Measurements from ENCODE around the gene ANO7.

Gene ANO7

DNA sequence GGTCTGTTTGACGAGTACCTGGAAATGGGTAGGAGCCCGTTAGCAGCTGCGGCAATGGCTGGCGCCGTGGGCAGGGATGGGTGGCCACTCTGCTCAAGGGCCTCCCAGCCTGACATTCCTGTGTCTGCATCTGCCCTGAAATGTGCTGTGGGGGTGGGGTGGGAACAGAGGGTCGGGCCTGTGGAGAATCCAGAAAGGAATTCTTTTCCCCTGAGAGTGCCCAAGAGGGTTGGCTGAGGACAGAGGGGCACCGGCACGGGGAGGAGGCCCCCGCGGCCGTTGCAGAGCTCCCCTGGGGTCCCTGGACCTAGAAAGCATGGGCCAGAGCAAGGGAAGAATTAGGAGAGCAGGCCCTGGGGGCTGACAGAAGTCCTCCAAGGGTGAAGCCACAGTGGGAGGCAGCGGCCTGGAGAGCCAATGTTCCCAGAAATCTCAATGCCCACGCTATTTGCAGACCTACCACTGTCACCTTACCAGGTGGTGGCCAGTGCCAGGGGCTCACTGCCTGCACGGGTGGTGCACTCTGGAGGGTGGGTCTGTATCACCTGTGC, 27.8 kb downstream of the ANO7 start:
- H3K18ac ChIP-seq (ENCODE audit: low read length) = no peak overlapping the region
- no peak overlapping the region for H2BK12ac ChIP-seq (ENCODE audit: low read length)
- no peak overlapping the region for H3K27ac ChIP-seq (ENCODE audit: low read depth, low read length)
- peaks cover 2% of the 10 kb centered on the region for H3K79me2 ChIP-seq (ENCODE audit: control insufficient read depth, insufficient read depth, low read length, poor library complexity)
- no peak overlapping the region for H2BK5ac ChIP-seq (ENCODE audit: low read depth, low read length, poor library complexity)
- H3K4ac ChIP-seq (ENCODE audit: low read depth, low read length) = no peak overlapping the region
- H4K12ac ChIP-seq (ENCODE audit: low read depth, low read length) = no peak overlapping the region
- peaks cover 2% of the 10 kb centered on the region for H3K9me3 ChIP-seq (ENCODE audit: insufficient read depth, low read depth, low read length)
- H3K4me3 ChIP-seq (ENCODE audit: low read depth, low read length) = no peak overlapping the region
- no peak overlapping the region for H3K9ac ChIP-seq (ENCODE audit: low read length)
- no peak overlapping the region for H4K91ac ChIP-seq (ENCODE audit: low read depth, low read length)
- no peak overlapping the region for H4K8ac ChIP-seq (ENCODE audit: low read depth, low read length)
- no peaks in the 10 kb centered on the region for H3K27me3 ChIP-seq (ENCODE audit: insufficient read depth, low read length)
- no peak overlapping the region for H3K14ac ChIP-seq (ENCODE audit: low read length)
- H3K4me1 ChIP-seq (ENCODE audit: control insufficient read depth in 1 of 2, insufficient read depth in 2 of 2, low read length in 2 of 2) = peaks cover 3 to 9% of the 10 kb centered on the region in 2 experiments
- WGBS (ENCODE audit: extremely low coverage, insufficient coverage, insufficient read length) = no CpG with 5 or more reads among the region's 14 CpGs
- peaks cover 5% of the 10 kb centered on the region for H3K79me1 ChIP-seq (ENCODE audit: low read length)
- no peak overlapping the region for H2BK120ac ChIP-seq (ENCODE audit: insufficient read depth, low read length, poor library complexity)
- H3K23ac ChIP-seq (ENCODE audit: low read length) = no peak overlapping the region
- no peak overlapping the region for H2AK5ac ChIP-seq (ENCODE audit: low read length)
- no peaks in the 10 kb centered on the region for H3K36me3 ChIP-seq (ENCODE audit: control insufficient read depth in 1 of 2, insufficient read depth in 2 of 2, low read length in 2 of 2)
- H3K4me2 ChIP-seq (ENCODE audit: low read length) = peak overlapping the region; percentile 10
- H2AFZ ChIP-seq (ENCODE audit: insufficient read depth, low read length, poor library complexity) = no peak overlapping the region
- no peak for DNase-seq

- peak overlapping the region; percentile 59 for H3K4me3 ChIP-seq (ENCODE audit: low read depth, low read length)
- peak overlapping the region; percentile 82 for H3K18ac ChIP-seq (ENCODE audit: low read length)
- peaks cover 2% of the 10 kb centered on the region for H3K79me2 ChIP-seq (ENCODE audit: control insufficient read depth, insufficient read depth, low read length, poor library complexity)
- peak overlapping the region; percentile 8 for H3K9ac ChIP-seq (ENCODE audit: low read length)
- peak overlapping the region; percentile 28 for H3K27ac ChIP-seq (ENCODE audit: low read depth, low read length)
- H3K79me1 ChIP-seq (ENCODE audit: low read length) = peaks cover 5% of the 10 kb centered on the region
- peak; percentile 89 to 90 for DNase-seq
- no peak overlapping the region for H3K23ac ChIP-seq (ENCODE audit: low read length)
- peak overlapping the region; percentile 39 for H4K91ac ChIP-seq (ENCODE audit: low read depth, low read length)
- H3K14ac ChIP-seq (ENCODE audit: low read length) = peak overlapping the region; percentile 32
- H4K8ac ChIP-seq (ENCODE audit: low read depth, low read length) = peak overlapping the region; percentile 84
- H2AFZ ChIP-seq (ENCODE audit: insufficient read depth, low read length, poor library complexity) = peak overlapping the region; percentile 77
- peak overlapping the region; percentile 70 for H2BK120ac ChIP-seq (ENCODE audit: insufficient read depth, low read length, poor library complexity)
- peak overlapping the region; percentile 59 for H2BK12ac ChIP-seq (ENCODE audit: low read length)
- no CpG with 5 or more reads among the region's 77 CpGs for WGBS (ENCODE audit: extremely low coverage, insufficient coverage, insufficient read length)
- H4K12ac ChIP-seq (ENCODE audit: low read depth, low read length) = peak overlapping the region; percentile 73
- H3K36me3 ChIP-seq (ENCODE audit: control insufficient read depth in 1 of 2, insufficient read depth in 2 of 2, low read length in 2 of 2) = no peaks in the 10 kb centered on the region
- no peak overlapping the region for H2AK5ac ChIP-seq (ENCODE audit: low read length)
- peaks cover 3 to 9% of the 10 kb centered on the region in 2 experiments for H3K4me1 ChIP-seq (ENCODE audit: control insufficient read depth in 1 of 2, insufficient read depth in 2 of 2, low read length in 2 of 2)
- no peak overlapping the region for H2BK5ac ChIP-seq (ENCODE audit: low read depth, low read length, poor library complexity)
- peak overlapping the region; percentile 72 for H3K4me2 ChIP-seq (ENCODE audit: low read length)
- H3K9me3 ChIP-seq (ENCODE audit: insufficient read depth, low read depth, low read length) = peaks cover 2% of the 10 kb centered on the region
- H3K27me3 ChIP-seq (ENCODE audit: insufficient read depth, low read length) = no peaks in the 10 kb centered on the region
- H3K4ac ChIP-seq (ENCODE audit: low read depth, low read length) = no peak overlapping the region
Measured at GRCh38 chr2:241217320-241218031, 29.0 kb downstream of the ANO7 start.

GRCh38 chr2:241218131-241219029, 29.9 kb downstream of the ANO7 start:
- Histone ChIP-seq H3K14ac (ENCODE audit: low read length) (peak overlapping the region; percentile 83), H3K36me3 (ENCODE audit: control insufficient read depth in 1 of 2, insufficient read depth in 2 of 2, low read length in 2 of 2) (no peaks in the 10 kb centered on the region), H2AFZ (ENCODE audit: insufficient read depth, low read length, poor library complexity) (peak overlapping the region; percentile 91), H3K27ac (ENCODE audit: low read depth, low read length) (peak overlapping the region; percentile 54), H3K23ac (ENCODE audit: low read length) (no peak overlapping the region), H2BK120ac (ENCODE audit: insufficient read depth, low read length, poor library complexity) (no peak overlapping the region), H3K4me1 (ENCODE audit: control insufficient read depth in 1 of 2, insufficient read depth in 2 of 2, low read length in 2 of 2) (peaks cover 3 to 9% of the 10 kb centered on the region in 2 experiments), H3K4me2 (ENCODE audit: low read length) (peak overlapping the region; percentile 97), H2AK5ac (ENCODE audit: low read length) (no peak overlapping the region), H3K4ac (ENCODE audit: low read depth, low read length) (no peak overlapping the region), H3K18ac (ENCODE audit: low read length) (no peak overlapping the region), H3K27me3 (ENCODE audit: insufficient read depth, low read length) (no peaks in the 10 kb centered on the region), H4K12ac (ENCODE audit: low read depth, low read length) (peak overlapping the region; percentile 66), H3K79me1 (ENCODE audit: low read length) (peaks cover 5% of the 10 kb centered on the region), H3K79me2 (ENCODE audit: control insufficient read depth, insufficient read depth, low read length, poor library complexity) (peaks cover 2% of the 10 kb centered on the region), H2BK5ac (ENCODE audit: low read depth, low read length, poor library complexity) (no peak overlapping the region), H4K91ac (ENCODE audit: low read depth, low read length) (no peak overlapping the region), H2BK12ac (ENCODE audit: low read length) (no peak overlapping the region), H3K9me3 (ENCODE audit: insufficient read depth, low read depth, low read length) (peaks cover 2% of the 10 kb centered on the region), H3K9ac (ENCODE audit: low read length) (no peak overlapping the region), H3K4me3 (ENCODE audit: low read depth, low read length) (peak overlapping the region; percentile 84), H4K8ac (ENCODE audit: low read depth, low read length) (peak overlapping the region; percentile 88)
- WGBS (ENCODE audit: extremely low coverage, insufficient coverage, insufficient read length) = no CpG with 5 or more reads among the region's 83 CpGs
- peak; percentile 64 to 77 for DNase-seq

DNA sequence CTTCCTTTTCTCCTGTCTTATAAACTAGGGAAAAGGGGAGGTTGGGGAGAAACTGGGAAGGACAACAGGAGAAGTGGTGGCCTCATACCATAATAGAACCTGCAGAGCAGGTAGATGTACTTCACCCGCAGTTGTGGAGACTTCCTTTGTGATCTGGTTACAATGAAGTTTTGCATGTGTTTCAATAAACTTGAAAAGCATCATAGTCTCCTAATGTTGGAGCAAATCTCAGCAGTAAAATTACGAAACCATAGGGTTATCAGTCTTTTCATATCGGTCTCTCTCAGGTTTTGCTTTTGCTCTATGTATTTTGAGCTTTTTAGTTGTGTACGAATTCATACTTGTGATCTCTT, 30.5 kb downstream of the ANO7 start:
- H3K4me1 ChIP-seq (ENCODE audit: control insufficient read depth in 1 of 2, insufficient read depth in 2 of 2, low read length in 2 of 2) = peaks cover 6 to 9% of the 10 kb centered on the region in 2 experiments
- peaks cover 2% of the 10 kb centered on the region for H3K9me3 ChIP-seq (ENCODE audit: insufficient read depth, low read depth, low read length)
- H2BK5ac ChIP-seq (ENCODE audit: low read depth, low read length, poor library complexity) = no peak overlapping the region
- DNase-seq = peak in 1 of 2 donors; percentile 40
- H2AK5ac ChIP-seq (ENCODE audit: low read length) = no peak overlapping the region
- no peak overlapping the region for H3K23ac ChIP-seq (ENCODE audit: low read length)
- no peaks in the 10 kb centered on the region for H3K36me3 ChIP-seq (ENCODE audit: control insufficient read depth in 1 of 2, insufficient read depth in 2 of 2, low read length in 2 of 2)
- peak overlapping the region; percentile 97 for H3K4me2 ChIP-seq (ENCODE audit: low read length)
- no peak overlapping the region for H3K14ac ChIP-seq (ENCODE audit: low read length)
- H2BK120ac ChIP-seq (ENCODE audit: insufficient read depth, low read length, poor library complexity) = no peak overlapping the region
- no peak overlapping the region for H2BK12ac ChIP-seq (ENCODE audit: low read length)
- H4K91ac ChIP-seq (ENCODE audit: low read depth, low read length) = no peak overlapping the region
- peaks cover 5% of the 10 kb centered on the region for H3K79me1 ChIP-seq (ENCODE audit: low read length)
- peaks cover 2% of the 10 kb centered on the region for H3K79me2 ChIP-seq (ENCODE audit: control insufficient read depth, insufficient read depth, low read length, poor library complexity)
- no peak overlapping the region for H3K27ac ChIP-seq (ENCODE audit: low read depth, low read length)
- H3K9ac ChIP-seq (ENCODE audit: low read length) = no peak overlapping the region
- no peak overlapping the region for H2AFZ ChIP-seq (ENCODE audit: insufficient read depth, low read length, poor library complexity)
- no peak overlapping the region for H3K4me3 ChIP-seq (ENCODE audit: low read depth, low read length)
- H4K12ac ChIP-seq (ENCODE audit: low read depth, low read length) = no peak overlapping the region
- H3K27me3 ChIP-seq (ENCODE audit: insufficient read depth, low read length) = no peaks in the 10 kb centered on the region
- H4K8ac ChIP-seq (ENCODE audit: low read depth, low read length) = no peak overlapping the region
- WGBS (ENCODE audit: extremely low coverage, insufficient coverage, insufficient read length) = no CpG with 5 or more reads among the region's 4 CpGs
- H3K18ac ChIP-seq (ENCODE audit: low read length) = no peak overlapping the region
- no peak overlapping the region for H3K4ac ChIP-seq (ENCODE audit: low read depth, low read length)
